Sciatic nerve (tissue), 2 donors: ENCODE data around the gene NADK. TPM values are rescaled to one million over a fixed set of nuclear protein-coding genes. Genes with fewer than 3 reads are reported as not detected.
A peak's percentile ranks its signal among the peaks of the same experiment; 100 is the strongest.

ENCODE experiments used
- ATAC-seq: fragments of 200-7000 bp; cut with Tn5 transposase; one replicate; pipeline ENCODE4 v1.9.1; 2020; ENCODE audit warnings: mild to moderate bottlenecking, moderate library complexity
- DNase-seq: peaks from one replicate; pipeline ENCODE4 v3.0.0-alpha.2; 2020; ENCODE audit warnings: low spot score
- intact Hi-C: fragments of 100-400 bp; cut with DNase I; formaldehyde crosslinking; loops from one replicate; pipeline ENCODE4 v1.14.2; 2022
- total RNA-seq: library from RNA; stranded (reverse); fragmentation: NEBNext Ultra II Directional; extraction: Animal tissue kit (Norgen Biotek cat#: 25700); gene quantifications from one replicate; pipeline ENCODE4 v1.2.1, GENCODE V29; 2021
- donor health status: DM: no; HTN: no; CAD: no.
- donor health status: DM: no; HTN: no; CAD: no.

NADK gene
- 77.3 TPM for total RNA-seq

- DNase-seq, result no peak
- intact Hi-C loops, result no loop called here
These were observed at the start of gene NADK for GRCh38 chr1:1777950-1778662. Gene NADK, minus strand, starts transcription at chr1:1778470. Its CDS starts 13,064 bp downstream, at chr1:1765406.

GRCh38 chr1:1827089-1827848 is 49.0 kb upstream of the NADK start:
- intact Hi-C loops, result no loop called here
- no peak for DNase-seq
- ATAC-seq, result no peak

More at GRCh38 chr1:1777950-1778662, at the start of gene NADK:
- ATAC-seq, result peak; percentile 23

GRCh38 chr1:1826356-1827088 is 48.3 kb upstream of the NADK start:
- intact Hi-C loops, result no loop called here
- ATAC-seq (no peak), DNase-seq (no peak)

DNA sequence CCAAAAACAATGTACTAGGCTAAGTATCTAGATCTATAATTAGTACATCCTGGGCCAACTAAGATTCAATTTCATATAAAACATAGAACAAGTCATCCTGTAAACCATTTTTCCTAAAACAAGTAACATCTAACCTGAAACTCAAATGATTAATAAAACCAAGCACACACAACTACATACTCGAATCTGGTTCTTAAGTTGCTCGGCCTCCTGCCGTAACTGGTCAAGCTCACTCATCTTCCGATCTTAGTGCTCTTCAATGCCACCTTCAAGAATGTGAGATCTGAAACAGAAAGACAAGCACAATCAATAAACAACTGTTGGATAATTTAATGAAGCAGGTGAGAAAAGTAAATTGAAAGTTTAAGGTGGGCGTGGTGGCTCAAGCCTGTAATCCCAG is 46.9 kb upstream of the NADK start:
- intact Hi-C loops, result no loop called here
- DNase-seq (no peak), ATAC-seq (no peak)

DNA sequence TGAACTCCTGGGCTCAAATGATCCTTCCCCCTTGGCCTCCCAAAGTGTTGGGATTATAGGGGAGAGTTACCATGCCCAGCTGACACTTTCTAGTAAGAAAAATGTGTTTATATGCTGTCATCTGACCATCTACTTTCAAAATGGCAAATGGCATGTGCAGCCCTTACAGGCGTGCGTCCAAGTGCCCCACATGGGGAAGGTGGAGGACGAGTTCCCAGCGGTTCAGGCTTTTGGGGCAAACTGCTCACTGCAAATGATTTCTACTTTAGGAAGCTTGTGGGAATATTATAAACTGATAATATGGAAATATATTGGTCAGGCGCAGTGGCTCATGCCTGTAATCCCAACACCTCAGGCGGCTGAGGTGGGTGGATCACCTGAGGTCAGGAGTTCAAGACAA is 41.5 kb upstream of the NADK start:
- ATAC-seq, result no peak
- intact Hi-C loops, result no loop called here
- DNase-seq, result no peak

GRCh38 chr1:1817221-1817620 is 39.0 kb upstream of the NADK start:
- no peak for ATAC-seq
- intact Hi-C loops, result no loop called here
- no peak for DNase-seq

DNA sequence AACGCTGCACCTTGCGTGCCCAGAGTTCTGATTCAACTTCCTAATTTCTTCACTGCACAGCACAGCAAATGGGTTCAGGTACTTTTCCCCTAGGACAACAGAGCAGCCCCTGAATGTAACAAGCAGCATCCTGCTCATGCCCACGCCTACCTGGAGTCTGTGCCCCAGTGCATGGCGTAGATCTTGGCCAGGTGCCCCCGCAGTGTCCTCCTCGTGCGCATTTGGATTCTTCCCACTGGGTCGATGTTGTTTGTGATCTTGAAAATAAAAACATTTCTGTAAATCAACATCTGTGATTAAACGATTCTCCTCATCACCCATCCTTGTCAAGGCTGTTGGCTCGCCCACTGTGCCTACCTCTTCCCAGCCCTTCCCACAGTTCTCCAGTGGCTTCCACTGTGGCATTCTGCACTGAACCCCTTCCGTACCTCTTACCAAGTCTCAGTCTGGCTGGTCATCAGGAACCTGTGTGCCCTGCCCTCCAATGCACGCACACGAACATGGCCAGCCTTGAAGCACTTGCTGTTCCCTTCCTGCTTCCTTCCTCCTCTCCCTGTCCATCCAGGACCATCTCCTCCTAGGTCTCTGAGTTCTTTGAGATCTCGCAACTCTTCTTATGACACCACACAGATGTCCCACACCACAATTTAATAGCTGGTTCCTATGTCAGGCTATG is 37.5 kb upstream of the NADK start:
- ATAC-seq, result no peak

DNA sequence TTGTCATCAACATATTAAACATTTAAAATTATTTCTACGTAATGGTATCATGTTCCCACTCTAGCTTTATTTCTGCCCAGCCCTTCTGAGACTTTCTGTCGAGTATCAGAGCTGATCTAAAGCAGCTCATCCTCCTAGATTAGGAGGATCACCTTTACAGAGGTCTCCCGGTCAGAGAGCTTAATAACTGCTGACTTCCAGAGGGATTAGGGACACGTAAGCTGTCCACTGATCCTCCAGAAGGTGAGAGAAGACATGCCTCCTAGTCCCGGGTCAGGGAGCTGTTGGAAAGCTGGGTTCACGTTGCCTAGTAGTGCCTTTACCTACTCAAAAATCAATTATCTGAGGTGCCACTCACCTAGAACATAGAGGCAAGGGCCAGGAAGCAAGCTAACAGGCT is 31.2 kb upstream of the NADK start:
- ATAC-seq (no peak), DNase-seq (no peak)
- intact Hi-C loops, result no loop called here

More for the DNA sequence above, 37.5 kb upstream of the NADK start:
- no peak for DNase-seq
- intact Hi-C loops, result no loop called here

- intact Hi-C loops, result no loop called here
These were observed 29.9 kb upstream of the NADK start for GRCh38 chr1:1808206-1808605.

DNA sequence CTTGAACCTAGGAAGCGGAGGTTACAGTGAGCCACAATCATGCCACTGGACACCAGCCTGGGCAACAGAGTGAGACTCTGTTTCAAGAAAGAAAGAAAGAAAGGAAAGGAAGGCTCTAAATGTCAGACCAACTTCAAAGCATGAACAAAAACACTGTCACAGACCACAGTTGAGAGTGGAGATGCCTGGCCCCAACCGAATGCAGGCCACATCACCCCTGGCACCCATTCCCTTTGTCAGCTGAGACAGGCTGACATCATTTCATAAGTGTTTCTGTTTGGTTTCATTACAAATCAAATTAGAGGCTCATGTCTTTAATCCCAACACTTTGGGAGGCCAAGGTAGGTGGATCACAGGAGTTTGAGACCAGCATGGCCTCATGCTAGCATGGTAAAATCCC is 28.6 kb upstream of the NADK start:
- DNase-seq (no peak), ATAC-seq (no peak)
- intact Hi-C loops, result no loop called here

More at GRCh38 chr1:1808206-1808605, 29.9 kb upstream of the NADK start:
- DNase-seq (no peak), ATAC-seq (no peak)

- intact Hi-C loops, result no loop called here
- DNase-seq (no peak), ATAC-seq (no peak)
These were observed 26.0 kb upstream of the NADK start for GRCh38 chr1:1804301-1804700.

- ATAC-seq (no peak), DNase-seq (no peak)
- intact Hi-C loops, result no loop called here
These were observed 24.6 kb upstream of the NADK start for GRCh38 chr1:1802871-1803270.

DNA sequence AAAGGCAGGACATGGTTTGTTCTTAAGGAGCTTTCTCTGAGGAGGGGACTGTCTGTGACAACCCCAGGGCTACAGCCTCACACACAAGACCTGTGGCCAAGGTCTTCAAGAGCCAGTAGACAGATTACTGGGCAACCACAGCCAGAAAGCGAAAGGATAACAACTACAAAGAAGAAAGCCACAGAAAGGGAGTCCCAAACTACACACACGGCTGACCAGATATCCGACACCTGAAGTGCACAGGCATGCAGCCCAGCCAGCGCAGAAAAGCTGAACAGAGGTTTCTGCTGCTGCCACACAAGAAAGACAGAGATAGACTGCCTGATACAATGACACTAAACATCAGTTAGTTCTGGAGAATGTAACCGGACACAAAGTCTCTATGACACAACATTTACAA is 21.4 kb upstream of the NADK start:
- ATAC-seq, result no peak
- intact Hi-C loops, result no loop called here
- DNase-seq, result no peak

DNA sequence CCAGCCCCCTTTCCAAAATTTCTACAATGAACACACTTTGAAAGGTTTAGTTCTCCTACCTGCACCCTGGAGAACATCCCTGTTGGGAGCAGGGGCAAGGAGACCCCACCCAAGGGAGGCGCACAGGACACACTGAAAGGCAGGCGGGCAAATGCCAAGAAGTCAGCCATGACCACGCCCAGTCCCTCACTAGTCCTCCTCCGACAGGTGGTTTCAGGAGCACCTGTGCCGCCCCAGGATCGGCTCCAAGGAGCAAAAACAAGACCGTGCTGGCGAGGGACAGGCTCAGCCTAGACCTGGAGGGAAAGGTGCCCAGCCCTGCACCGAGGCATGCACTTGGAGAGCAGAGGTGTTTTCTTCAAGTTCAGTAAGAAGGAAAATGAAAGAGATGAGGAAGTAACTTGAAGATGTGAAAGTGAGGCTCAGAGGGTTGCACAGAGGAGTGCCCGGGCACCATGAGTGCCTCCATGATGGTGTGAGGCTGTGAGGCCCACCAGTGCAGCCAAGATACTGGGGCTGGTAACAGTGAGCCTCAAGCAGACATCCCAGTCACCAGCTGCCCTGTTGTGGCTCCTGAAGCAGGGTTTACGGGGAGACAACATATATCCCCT is 19.6 kb upstream of the NADK start:
- ATAC-seq (no peak), DNase-seq (no peak)
- intact Hi-C loops, result no loop called here

GRCh38 chr1:1796466-1796865 is 18.2 kb upstream of the NADK start:
- intact Hi-C loops, result no loop called here
- DNase-seq (no peak), ATAC-seq (no peak)

- no peak for ATAC-seq
- intact Hi-C loops, result no loop called here
- no peak for DNase-seq
These were observed 16.7 kb upstream of the NADK start for GRCh38 chr1:1794999-1795398.

GRCh38 chr1:1793481-1794244 is 15.4 kb upstream of the NADK start:
- ATAC-seq (no peak), DNase-seq (no peak)
- intact Hi-C loops, result no loop called here
